ENCODE data around the gene HLX.

- TF ChIP-seq, protein P1, sequence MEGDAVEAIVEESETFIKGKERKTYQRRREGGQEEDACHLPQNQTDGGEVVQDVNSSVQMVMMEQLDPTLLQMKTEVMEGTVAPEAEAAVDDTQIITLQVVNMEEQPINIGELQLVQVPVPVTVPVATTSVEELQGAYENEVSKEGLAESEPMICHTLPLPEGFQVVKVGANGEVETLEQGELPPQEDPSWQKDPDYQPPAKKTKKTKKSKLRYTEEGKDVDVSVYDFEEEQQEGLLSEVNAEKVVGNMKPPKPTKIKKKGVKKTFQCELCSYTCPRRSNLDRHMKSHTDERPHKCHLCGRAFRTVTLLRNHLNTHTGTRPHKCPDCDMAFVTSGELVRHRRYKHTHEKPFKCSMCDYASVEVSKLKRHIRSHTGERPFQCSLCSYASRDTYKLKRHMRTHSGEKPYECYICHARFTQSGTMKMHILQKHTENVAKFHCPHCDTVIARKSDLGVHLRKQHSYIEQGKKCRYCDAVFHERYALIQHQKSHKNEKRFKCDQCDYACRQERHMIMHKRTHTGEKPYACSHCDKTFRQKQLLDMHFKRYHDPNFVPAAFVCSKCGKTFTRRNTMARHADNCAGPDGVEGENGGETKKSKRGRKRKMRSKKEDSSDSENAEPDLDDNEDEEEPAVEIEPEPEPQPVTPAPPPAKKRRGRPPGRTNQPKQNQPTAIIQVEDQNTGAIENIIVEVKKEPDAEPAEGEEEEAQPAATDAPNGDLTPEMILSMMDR (IDR thresholded peaks at IDR 0.05): no peak
- TF ChIP-seq POLR2AphosphoS5 (IDR thresholded peaks at IDR 0.05): no peak
- no peak for TF ChIP-seq POLR2A (IDR thresholded peaks at IDR 0.05)
- TF ChIP-seq EP300 (IDR thresholded peaks at IDR 0.05): no peak
These were observed 43.7 kb downstream of the HLX start for GRCh38 chr1:220922951-220923350.
